Endometrium (tissue), 2 donors: ENCODE data around the gene INPP1.
"Not testable (repeated sequence)": the region's sequence is repeated elsewhere in the genome, so short reads cannot be mapped to it uniquely, and the experiment has no call there.

ENCODE experiments used
- FAIRE-seq: peaks from 2 replicates; lab custom pipeline; 2012; peaks lifted over from hg19 to GRCh38; lab: Jason Lieb, UNC
- donor health status: control.
- donor health status: control.

Gene INPP1

GRCh38 chr2:190333928-190334327 lies 9.5 kb upstream of the INPP1 start:
- no peak for FAIRE-seq

DNA sequence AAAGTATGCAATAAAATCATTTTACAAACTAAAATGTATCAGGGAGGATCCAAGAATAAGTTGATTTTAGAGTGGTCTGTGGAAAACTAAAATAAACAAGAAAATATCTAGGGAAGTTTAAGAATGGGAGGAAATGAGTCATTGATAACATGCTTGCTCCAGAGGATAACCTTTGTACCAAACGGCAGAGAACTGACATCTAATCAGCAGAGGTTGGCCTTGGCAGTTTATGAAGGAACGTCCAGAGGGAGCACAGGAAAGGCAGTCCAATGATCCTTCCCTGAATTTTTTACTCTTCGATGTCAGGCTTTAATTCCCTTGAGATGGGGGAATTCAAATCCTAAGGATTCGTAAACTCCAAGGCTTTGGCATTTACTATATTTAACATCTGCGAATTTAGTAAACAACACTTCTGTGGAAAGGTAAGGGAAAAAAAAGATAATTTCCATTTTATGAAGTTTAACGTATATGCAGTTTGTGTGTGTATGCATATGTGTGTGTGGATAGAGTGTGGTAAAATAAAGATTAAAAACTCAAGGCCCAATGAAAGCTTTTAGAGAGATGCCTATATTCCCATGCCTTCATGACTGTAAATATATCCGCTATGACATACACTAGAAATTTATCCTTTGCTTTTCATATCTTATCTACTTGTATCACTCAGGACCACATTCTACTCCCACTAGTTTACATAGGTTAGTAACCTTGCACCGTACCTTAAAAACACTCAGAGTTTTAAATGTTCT lies 8.7 kb upstream of the INPP1 start:
- FAIRE-seq: no peak

GRCh38 chr2:190335225-190335559 lies 8.2 kb upstream of the INPP1 start:
- FAIRE-seq: no peak

GRCh38 chr2:190335584-190335983 lies 7.8 kb upstream of the INPP1 start:
- not testable (repeated sequence) for FAIRE-seq

DNA sequence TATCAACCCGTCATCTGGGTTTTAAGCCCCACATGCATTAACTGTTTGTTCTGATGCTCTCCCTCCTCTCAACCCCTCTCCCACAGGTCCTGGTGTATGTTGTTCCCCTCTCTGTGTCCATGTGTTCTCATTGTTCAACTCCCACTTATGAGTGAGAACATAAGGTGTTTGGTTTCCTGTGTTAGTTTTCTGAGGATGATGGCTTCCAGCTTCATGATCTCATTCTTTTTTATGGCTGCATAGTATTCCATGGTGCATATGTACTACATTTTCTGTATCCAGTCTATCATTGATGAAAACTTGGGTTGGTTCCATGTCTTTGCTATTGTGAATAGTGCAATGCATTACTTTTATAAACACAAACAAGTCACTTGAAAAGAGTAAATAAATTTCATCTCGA lies 7.0 kb upstream of the INPP1 start:
- FAIRE-seq: no peak

DNA sequence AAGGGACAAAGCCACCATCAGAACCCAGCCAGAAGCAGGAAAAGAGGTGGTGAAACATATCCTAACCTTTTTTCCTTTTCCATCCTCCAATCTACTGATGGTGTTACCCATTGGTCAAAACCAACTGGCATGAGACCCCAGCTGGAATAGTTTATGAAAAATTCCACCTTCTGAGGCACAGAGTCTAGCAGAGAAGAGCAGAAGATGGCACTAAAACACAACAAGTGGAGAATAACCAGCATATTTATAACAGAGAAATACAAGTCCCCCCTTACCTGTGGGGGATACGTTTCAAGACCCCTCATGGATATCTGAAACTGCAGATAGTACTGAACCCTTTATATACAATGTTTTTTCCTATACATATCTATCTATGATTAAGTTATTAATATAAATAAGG lies 4.9 kb upstream of the INPP1 start:
- FAIRE-seq: no peak

GRCh38 chr2:190339394-190339793 lies 4.0 kb upstream of the INPP1 start:
- FAIRE-seq: no peak

DNA sequence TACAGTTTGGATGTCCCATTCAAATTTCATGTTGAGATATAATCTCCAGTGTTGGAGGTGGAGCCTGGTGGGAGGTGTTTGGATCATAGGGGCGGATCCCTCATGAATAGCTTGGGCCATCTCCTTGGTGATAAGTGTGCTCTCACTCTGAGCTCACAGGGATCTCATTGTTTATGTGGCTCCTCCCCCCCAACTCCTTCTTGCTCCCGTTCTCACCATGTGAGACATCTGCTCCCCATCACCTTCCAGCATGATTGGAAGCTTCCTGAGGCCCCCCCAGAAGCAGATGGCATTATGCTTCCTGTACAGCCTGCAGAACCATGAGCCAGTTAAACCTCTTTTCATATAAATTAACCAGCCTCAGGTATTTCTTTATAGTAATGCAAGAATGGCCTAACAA lies 3.0 kb upstream of the INPP1 start:
- no peak for FAIRE-seq

DNA sequence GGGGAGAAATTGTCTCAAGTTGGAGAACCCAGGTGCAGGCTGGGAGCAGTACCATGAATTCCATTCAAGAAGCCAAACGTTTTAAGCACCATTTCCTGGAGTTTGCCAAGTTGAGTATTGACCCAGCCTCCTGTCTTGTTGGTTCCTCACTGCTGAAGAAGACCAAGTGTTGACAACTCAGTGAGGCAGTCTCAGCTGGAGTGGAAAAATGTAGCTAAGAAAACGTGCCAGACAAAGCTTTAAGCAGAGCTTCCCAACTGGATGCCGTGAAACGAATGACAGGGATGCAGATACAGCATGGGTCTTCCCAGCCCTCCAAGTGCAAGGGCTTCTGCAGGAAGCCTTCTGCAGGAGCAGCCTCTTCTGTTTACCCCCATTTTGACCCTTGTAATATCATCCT lies 778 bp upstream of the INPP1 start:
- FAIRE-seq: no peak

DNA sequence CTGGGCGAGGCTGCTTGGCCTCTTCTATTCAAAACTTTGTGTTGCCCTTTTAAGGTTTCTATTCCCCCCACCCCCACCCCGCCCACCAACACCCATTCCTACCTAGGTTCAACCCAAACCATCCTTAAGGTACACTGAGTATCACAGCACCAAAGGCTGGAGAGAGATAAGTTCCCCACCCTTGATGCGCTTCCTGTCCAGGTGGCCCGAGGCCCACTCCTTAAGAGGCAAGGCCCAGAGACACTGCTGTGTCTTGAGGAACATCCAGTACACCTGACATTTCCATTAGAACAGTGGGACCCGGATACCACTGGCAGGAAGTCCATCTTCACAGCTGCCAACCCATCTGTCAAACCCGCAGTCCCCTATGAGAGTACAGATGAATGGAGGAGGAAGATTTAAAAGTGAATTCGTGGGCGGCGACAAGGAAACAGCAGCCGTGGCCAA lies 277 bp upstream of the INPP1 start:
- FAIRE-seq: no peak

GRCh38 chr2:190344276-190344827 lies 963 bp downstream of the INPP1 start:
- no peak for FAIRE-seq

GRCh38 chr2:190350371-190350770 lies 7.0 kb downstream of the INPP1 start:
- FAIRE-seq: no peak

DNA sequence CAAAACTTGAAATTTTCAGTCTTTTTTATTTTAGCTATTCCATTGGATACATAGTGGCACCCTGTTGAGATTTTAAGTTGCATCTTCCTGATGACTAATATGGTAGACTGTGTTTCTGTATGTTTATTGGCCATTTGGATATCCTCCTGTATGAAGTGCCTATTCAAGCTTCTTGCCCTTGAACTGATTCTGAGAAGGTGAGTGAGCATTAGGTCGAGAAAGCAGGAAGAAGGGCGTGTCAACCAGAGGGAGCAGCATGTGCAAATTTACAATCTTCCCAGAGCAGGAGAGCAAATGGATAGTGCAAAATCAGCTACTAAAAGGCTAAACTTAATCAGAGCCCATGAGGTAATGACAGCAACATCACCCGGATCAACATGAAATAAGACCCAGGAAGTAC lies 8.6 kb downstream of the INPP1 start:
- no peak for FAIRE-seq

DNA sequence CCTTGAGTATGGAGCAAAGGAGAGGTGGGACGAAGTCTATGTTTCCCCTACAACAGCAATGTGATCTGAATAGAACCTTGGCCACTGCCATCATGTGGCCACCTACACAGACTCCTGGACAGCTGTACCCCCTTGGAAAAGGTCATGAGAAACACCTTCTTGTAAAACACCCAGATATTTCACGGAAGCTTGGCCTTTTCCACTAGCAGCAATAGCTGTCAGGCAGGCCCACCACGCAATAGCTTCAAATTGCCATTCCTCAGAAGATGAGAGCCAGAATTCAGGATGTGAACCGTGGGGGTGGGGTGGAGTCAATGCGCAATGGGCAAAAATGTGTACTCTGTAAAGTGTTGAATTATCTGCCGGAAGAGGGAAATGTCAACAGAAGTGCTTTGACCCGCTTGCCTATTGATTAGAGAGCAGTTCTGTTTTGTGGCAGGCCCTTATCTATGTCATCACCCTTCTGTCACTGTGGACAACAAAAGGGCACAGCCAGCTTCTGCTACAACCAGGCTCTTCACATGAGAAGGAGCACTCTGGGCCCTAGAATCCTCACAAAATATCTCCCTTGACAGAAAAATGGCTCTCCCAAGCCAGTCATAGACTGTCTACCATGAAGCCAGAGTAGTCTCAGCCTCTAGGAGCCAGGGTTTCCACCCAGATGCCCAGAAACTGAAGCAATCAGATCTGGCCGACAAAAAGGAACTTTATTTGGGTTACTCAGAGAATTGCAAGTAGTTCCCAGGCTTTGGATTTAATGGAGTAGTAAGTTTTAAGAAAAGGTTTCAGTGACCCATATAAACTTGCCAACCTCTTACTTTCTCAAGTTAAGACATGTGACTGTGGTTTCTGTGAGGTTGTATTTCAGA lies 9.5 kb downstream of the INPP1 start:
- FAIRE-seq: no peak

- FAIRE-seq: no peak
Observed at GRCh38 chr2:190353537-190353899, 10.1 kb downstream of the INPP1 start.

DNA sequence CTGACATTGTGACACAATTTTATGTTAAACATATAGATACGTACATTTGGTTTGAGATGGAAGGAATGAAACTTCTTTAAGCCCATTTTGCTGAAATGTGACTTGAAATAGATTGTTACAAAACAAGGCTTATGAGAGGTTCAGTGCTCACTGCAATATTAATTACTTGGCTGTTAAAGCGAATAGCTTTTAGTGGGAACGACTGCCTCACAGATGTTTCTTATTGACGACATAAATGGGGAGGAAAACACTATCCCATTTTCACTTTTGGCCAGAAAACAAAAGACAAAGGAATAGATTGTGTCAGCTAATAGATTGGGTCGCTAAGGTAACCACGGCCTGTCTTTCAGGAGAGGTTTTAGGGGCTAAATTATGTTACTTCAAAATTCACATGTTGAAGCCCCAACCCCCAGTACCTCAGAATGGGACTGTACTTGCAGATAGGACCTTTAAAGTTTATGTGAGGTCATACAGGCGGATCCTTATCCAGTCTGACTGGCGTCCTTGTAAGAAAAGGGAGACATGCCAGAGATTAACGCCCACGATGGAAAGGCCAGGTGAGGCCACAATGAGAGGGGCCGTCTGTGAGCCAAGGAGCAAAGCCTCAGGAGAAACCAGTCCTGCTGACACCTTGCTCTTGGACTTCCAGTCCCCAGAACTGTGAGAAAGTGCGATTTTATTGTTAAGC lies 10.8 kb downstream of the INPP1 start:
- FAIRE-seq: no peak

DNA sequence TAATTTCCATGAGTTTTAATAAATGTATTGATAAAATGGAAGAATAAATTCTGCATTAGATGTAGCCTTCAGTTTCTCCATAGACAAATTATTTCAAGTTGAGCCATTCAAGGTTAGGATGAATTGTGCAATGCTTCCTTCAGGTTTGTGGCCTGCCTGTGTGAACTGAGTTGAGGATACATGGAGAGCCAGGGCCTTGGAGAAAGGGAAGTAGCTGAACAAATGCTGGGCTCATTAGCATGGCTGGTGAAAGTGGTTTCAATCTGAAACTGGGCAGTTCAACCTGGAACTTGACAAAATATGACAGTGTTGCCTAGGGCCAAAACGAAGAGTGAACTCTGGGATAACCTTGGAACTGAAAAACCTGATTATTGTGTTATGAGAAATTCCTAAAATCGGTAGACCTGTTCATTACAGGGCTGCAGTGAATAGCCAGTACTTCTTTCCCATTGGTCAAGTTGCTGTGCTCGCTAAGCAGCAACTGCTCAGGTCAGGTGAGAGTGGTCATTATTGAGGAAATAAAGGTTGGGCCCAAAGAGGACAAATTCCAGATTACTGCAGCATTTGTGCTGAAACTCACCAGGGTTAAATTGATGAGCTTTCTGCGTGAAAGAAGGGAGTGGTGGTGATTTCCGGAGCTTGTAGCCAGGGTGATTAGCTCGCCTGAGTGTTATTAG lies 12.7 kb downstream of the INPP1 start:
- no peak for FAIRE-seq

GRCh38 chr2:190357600-190357999 lies 14.2 kb downstream of the INPP1 start:
- FAIRE-seq: no peak

- FAIRE-seq: not testable (repeated sequence)
Observed at GRCh38 chr2:190358655-190359448, 15.5 kb downstream of the INPP1 start.

GRCh38 chr2:190360561-190360960 lies 17.2 kb downstream of the INPP1 start:
- FAIRE-seq: no peak

- no peak for FAIRE-seq
Observed at GRCh38 chr2:190360965-190361364, 17.6 kb downstream of the INPP1 start.
